Measurements from ENCODE around the gene MBL2.

DNA sequence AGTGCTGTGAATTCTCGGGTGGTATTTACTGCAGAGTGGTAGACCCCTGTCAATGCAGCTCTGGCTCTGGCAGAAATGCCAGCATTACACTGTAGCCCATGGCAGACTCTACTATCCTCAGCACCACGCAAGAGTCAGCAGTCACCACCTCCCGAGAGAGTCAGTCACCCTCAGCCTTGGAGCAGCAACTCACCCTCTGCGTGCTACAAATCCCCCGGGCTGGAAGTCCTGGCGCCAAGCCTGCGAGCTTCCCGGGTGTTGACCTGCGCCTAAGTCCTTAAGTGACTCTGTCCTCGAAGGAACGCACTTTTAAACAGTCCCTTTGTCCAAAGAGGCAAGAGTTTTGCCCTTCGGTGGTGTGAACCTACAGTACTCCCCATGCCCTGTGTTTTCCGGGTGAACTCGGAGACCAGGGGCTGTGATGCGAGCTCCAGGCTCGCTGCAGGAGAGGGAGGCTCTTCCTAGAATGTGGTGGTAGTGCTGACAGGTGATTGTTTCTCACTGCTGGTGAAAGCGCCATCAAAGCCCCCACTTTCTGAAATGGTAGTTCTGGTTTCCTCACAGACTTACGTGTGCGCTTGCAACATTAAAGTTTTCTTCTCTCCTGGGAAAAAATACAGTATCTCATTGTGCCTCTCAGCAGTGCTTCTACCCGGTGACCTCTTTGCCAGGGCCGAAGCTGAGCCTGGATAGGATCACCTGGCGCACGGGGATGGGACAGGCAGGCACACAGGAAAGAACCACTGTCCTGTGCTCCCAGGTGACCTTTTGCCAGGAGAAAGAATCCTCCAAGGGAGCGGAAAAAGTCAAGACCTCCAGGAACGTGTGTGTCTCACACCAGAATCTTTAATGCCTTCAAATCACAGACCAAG, 33.1 kb upstream of the MBL2 start:
- TF ChIP-seq POLR2A (IDR thresholded peaks at IDR 0.05), result no peak
- TF ChIP-seq, protein P1, sequence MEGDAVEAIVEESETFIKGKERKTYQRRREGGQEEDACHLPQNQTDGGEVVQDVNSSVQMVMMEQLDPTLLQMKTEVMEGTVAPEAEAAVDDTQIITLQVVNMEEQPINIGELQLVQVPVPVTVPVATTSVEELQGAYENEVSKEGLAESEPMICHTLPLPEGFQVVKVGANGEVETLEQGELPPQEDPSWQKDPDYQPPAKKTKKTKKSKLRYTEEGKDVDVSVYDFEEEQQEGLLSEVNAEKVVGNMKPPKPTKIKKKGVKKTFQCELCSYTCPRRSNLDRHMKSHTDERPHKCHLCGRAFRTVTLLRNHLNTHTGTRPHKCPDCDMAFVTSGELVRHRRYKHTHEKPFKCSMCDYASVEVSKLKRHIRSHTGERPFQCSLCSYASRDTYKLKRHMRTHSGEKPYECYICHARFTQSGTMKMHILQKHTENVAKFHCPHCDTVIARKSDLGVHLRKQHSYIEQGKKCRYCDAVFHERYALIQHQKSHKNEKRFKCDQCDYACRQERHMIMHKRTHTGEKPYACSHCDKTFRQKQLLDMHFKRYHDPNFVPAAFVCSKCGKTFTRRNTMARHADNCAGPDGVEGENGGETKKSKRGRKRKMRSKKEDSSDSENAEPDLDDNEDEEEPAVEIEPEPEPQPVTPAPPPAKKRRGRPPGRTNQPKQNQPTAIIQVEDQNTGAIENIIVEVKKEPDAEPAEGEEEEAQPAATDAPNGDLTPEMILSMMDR (IDR thresholded peaks at IDR 0.05), result no peak
- no peak for TF ChIP-seq EP300 (IDR thresholded peaks at IDR 0.05)
